ENCODE measurements around the gene SMC1B. TPM values are rescaled to one million over a fixed set of nuclear protein-coding genes. Genes with fewer than 3 reads are reported as not detected.

The SMC1B gene, protein sequence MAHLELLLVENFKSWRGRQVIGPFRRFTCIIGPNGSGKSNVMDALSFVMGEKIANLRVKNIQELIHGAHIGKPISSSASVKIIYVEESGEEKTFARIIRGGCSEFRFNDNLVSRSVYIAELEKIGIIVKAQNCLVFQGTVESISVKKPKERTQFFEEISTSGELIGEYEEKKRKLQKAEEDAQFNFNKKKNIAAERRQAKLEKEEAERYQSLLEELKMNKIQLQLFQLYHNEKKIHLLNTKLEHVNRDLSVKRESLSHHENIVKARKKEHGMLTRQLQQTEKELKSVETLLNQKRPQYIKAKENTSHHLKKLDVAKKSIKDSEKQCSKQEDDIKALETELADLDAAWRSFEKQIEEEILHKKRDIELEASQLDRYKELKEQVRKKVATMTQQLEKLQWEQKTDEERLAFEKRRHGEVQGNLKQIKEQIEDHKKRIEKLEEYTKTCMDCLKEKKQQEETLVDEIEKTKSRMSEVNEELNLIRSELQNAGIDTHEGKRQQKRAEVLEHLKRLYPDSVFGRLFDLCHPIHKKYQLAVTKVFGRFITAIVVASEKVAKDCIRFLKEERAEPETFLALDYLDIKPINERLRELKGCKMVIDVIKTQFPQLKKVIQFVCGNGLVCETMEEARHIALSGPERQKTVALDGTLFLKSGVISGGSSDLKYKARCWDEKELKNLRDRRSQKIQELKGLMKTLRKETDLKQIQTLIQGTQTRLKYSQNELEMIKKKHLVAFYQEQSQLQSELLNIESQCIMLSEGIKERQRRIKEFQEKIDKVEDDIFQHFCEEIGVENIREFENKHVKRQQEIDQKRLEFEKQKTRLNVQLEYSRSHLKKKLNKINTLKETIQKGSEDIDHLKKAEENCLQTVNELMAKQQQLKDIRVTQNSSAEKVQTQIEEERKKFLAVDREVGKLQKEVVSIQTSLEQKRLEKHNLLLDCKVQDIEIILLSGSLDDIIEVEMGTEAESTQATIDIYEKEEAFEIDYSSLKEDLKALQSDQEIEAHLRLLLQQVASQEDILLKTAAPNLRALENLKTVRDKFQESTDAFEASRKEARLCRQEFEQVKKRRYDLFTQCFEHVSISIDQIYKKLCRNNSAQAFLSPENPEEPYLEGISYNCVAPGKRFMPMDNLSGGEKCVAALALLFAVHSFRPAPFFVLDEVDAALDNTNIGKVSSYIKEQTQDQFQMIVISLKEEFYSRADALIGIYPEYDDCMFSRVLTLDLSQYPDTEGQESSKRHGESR
- under 1 TPM; 0.50 to 0.81 TPM for total RNA-seq

DNA sequence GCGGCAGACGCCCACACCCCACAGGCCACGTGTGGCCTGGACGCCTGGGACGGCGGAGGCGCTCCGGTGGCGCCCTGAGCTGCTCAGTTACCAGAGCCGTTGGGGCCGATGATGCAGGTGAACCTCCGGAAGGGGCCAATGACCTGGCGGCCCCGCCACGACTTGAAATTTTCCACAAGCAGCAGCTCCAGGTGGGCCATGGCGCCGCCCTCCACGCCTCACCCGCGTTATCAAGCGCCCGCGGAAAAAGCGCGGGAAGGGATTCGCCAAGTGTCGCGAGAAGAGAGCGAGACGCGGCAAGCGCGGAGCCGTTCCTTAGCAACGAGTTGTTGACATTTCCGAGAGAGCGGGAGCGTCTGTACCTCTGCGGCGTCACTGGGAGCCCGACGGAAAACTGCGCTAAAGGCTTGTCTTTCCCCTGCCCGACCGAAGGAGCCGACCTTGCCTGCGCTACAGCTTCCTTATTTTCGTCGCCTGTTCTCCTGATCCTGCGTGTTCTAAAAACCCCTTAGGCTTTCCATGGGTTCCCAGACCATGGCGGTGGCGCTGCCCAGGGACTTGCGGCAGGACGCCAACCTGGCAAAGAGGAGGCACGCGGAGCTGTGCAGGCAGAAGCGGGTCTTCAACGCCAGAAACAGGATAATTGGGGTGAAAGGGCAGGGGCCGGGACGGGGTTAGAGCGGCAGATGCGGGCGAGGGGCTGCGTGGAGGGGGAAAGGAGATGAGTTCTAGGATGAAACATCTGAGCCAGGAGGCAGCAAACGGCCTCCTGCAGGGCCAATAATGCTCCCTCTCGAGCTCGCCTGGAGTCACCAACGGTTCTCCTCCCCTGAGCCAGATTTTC is at the start of gene SMC1B, which contains the start of gene RIBC2:
TSS of gene SMC1B (minus strand) at position 232 of the 844 bp plus-strand sequence. CDS start at position 200, 32 bp downstream.
TSS of gene RIBC2 (plus strand) at position 326 of the 844 bp plus-strand sequence. CDS start at position 520, 194 bp downstream.
- Mint-ChIP-seq H3K27me3 (no peaks in the 10 kb centered on the region), H3K27ac (peak within 1 kb of the TSS; percentile 62), H3K4me1 (peaks cover 23% of the 10 kb centered on the region), H3K36me3 (ENCODE audit: low read depth) (peaks cover 13% of the 10 kb centered on the region), H3K9me3 (no peaks in the 10 kb centered on the region), H3K4me3 (peak within 1 kb of the TSS; percentile 81)
- POLR2A ChIA-PET: interaction anchor here (0.6 to 1.8 kb wide), 7 partner anchors 9 to 453 kb away, joined by 3 to 10 read pairs (median 4); partner anchors contain the start of gene NUP50
- CTCF ChIA-PET: no interaction called here
- peak; percentile 90 for DNase-seq

GRCh38 chr22:45462034-45462655 is 48.7 kb upstream of the SMC1B start:
- ChIA-PET POLR2A (no interaction called here), CTCF (no interaction called here)

DNA sequence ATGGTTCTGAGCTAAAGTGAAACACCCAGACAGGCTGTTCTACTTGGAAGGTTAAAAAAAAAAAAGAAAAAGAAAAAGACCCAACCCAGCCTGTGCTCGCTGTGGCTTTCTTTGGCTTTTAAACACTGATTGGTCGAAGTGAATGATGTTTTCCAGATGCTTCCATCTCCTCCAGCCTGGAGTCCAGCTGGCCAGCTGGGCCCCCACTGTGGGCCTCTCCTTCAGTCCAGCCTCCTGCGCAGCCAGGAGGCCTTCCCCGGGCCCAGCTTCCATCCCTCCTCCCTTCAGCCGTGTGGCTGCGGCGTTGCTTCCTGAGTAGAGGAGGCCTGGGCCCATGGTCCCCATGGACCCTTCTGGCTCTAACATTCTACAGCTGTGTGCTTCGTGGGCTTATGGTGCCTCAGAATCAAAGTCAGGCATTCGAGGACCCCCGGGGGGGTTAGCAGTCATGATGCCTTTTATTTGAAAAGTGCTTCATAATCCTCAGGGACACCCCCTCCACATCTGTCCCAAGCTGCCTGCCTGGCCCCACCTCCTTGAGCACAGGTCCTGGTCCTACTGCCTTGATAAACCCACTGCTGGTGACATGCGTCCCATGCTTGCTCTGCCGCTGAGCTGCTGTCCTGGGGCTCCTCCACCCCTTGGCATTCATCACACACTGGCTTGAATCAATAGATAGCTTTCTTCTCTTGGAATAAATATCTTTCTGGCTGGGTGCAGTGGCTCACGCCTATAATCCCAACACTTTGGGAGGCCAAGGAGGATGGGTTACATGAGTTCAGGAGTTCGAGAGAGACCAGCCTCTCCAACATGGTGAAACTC is 47.1 kb upstream of the SMC1B start:
- CTCF ChIA-PET: no interaction called here
- H3K36me3 Mint-ChIP-seq (ENCODE audit: low read depth): no peaks in the 10 kb centered on the region

More at GRCh38 chr22:45462034-45462655, 48.7 kb upstream of the SMC1B start:
- Mint-ChIP-seq H3K27me3 (peaks cover 3% of the 10 kb centered on the region), H3K36me3 (ENCODE audit: low read depth) (no peaks in the 10 kb centered on the region), H3K4me3 (no peak overlapping the region), H3K27ac (no peak overlapping the region), H3K4me1 (no peaks in the 10 kb centered on the region), H3K9me3 (no peaks in the 10 kb centered on the region)
- DNase-seq: no peak

DNA sequence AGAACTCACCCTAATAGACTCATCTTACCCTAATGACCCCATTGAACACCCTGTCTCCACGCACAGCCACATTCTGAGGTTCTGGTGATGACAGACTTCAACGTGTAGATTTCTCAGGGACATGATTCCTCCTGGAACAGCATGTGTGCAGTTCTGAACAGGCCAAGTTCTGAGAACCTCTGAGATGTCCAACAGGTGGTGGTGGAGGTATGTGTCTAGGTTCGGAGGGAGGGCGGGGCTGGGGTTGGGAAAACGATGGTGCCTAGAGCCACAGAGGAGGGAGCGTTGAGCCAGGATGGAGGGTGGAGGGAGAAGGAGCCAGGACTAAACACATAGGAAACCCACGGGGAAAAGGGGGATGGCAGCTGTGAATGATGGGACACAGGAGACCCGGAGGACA is 45.8 kb upstream of the SMC1B start:
- Mint-ChIP-seq H3K9me3 (no peaks in the 10 kb centered on the region), H3K27me3 (peaks cover under 1% of the 10 kb centered on the region), H3K4me1 (no peaks in the 10 kb centered on the region), H3K36me3 (ENCODE audit: low read depth) (no peaks in the 10 kb centered on the region), H3K27ac (no peak overlapping the region), H3K4me3 (no peak overlapping the region)
- CTCF ChIA-PET: no interaction called here
- POLR2A ChIA-PET: no interaction called here
- DNase-seq: no peak

More for the DNA sequence above, 47.1 kb upstream of the SMC1B start:
- no peaks in the 10 kb centered on the region for H3K4me1 Mint-ChIP-seq
- no peak for DNase-seq
- H3K4me3 Mint-ChIP-seq: no peak overlapping the region
- no peak overlapping the region for H3K27ac Mint-ChIP-seq
- H3K9me3 Mint-ChIP-seq: no peaks in the 10 kb centered on the region
- H3K27me3 Mint-ChIP-seq: peaks cover 3% of the 10 kb centered on the region
- POLR2A ChIA-PET: no interaction called here

DNA sequence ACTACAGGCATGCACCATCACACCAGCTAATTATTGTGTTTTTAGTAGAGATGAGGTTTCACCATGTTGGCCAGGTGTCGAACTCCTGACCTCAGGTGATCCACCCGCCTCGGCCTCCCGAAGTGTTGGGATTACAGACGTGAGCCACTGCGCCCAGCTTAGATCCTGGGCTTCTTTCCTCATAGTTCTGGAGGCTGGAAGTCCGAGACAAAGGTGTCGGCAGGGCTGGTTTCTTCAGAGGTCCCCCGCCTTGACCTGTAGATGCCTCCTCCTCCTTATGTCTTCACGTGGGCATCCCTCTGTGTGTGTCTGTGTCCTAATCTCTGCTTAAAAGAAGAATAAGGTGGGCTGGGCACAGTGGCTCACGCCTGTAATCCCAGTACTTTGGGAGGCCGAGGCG is 45.1 kb upstream of the SMC1B start:
- no peaks in the 10 kb centered on the region for H3K9me3 Mint-ChIP-seq
- ChIA-PET POLR2A (no interaction called here), CTCF (no interaction called here)
- no peak overlapping the region for H3K4me3 Mint-ChIP-seq
- no peaks in the 10 kb centered on the region for H3K36me3 Mint-ChIP-seq (ENCODE audit: low read depth)
- H3K27me3 Mint-ChIP-seq: no peaks in the 10 kb centered on the region
- DNase-seq: no peak
- H3K27ac Mint-ChIP-seq: no peak overlapping the region
- no peaks in the 10 kb centered on the region for H3K4me1 Mint-ChIP-seq

GRCh38 chr22:45456811-45457210 is 43.4 kb upstream of the SMC1B start:
- no peaks in the 10 kb centered on the region for H3K36me3 Mint-ChIP-seq (ENCODE audit: low read depth)
- POLR2A ChIA-PET: no interaction called here
- H3K9me3 Mint-ChIP-seq: no peaks in the 10 kb centered on the region
- peaks cover 5% of the 10 kb centered on the region for H3K27me3 Mint-ChIP-seq
- CTCF ChIA-PET: no interaction called here
- no peak overlapping the region for H3K4me3 Mint-ChIP-seq
- no peak overlapping the region for H3K27ac Mint-ChIP-seq
- DNase-seq: no peak
- no peaks in the 10 kb centered on the region for H3K4me1 Mint-ChIP-seq

DNA sequence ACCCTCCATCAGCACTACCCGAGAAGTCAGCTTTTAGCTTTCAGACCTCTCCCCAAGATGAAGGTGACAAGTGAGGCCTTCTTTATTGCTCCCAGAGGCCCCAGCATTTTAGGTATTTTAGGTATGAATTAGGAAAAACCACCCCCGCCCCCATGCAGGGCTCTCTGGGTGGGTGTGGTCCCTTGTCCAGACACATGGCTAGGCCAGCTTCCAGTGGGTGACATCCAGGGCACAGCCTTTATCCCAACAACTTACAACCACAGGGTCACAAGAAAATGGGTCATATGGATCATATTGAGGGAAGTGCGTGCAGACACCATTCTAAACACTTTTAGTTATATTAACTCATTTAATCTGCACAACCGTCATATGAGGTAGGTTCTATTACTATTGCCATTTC is 42.2 kb upstream of the SMC1B start:
- H3K27me3 Mint-ChIP-seq: peaks cover 5% of the 10 kb centered on the region
- ChIA-PET CTCF (no interaction called here), POLR2A (interaction anchor here (1.6 kb wide), 1 partner anchor 159 kb away, joined by 3 read pairs; no protein-coding TSS in a partner anchor)
- no peak overlapping the region for H3K27ac Mint-ChIP-seq
- H3K36me3 Mint-ChIP-seq (ENCODE audit: low read depth): no peaks in the 10 kb centered on the region
- no peak overlapping the region for H3K4me3 Mint-ChIP-seq
- no peak for DNase-seq
- H3K4me1 Mint-ChIP-seq: no peaks in the 10 kb centered on the region
- no peaks in the 10 kb centered on the region for H3K9me3 Mint-ChIP-seq

DNA sequence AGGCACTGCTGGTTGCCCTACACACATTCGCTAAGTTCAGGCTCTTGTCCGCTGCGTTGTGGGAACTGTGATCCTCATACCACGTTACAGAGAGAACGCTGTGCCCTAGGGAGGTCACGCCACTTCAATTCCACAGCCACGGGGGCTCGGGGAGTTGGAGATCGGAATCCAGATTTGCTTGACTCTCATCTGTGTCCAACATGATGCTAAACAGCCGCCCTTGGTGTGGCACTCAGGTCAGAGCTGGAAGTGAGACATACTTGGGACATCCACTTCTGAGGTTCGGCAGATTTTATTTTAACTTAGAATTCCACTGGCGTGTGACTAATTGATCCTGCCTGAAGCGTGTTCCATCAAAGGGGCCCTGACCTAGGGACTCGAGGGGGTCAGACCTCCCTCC is 41.8 kb upstream of the SMC1B start:
- Mint-ChIP-seq H3K27me3 (peaks cover 5% of the 10 kb centered on the region), H3K9me3 (no peaks in the 10 kb centered on the region), H3K4me3 (no peak overlapping the region), H3K4me1 (no peaks in the 10 kb centered on the region), H3K36me3 (ENCODE audit: low read depth) (no peaks in the 10 kb centered on the region), H3K27ac (no peak overlapping the region)
- no peak for DNase-seq
- ChIA-PET POLR2A (interaction anchor here (1.6 kb wide), 1 partner anchor 158 kb away, joined by 3 read pairs; no protein-coding TSS in a partner anchor), CTCF (no interaction called here)

DNA sequence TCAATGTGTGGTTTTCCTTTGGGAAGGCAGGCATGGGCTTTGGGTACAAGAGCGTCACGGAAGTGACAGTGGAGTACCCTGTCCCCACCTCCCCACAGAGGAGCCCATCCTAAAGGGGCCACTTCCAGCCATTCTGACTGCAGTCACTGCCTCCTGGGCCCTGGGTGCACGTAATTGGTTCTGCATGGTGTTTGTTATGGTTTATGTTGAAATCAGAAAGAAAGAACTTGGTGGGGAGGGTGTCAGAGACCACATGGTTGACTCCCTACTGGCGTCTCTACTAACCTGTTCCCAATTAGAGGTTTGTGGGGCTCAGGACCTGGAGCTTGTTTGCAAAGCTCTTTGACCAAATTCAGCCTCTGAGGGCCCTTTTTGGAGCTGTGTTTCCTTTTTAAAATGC is 40.9 kb upstream of the SMC1B start:
- CTCF ChIA-PET: no interaction called here
- Mint-ChIP-seq H3K9me3 (no peaks in the 10 kb centered on the region), H3K27me3 (peaks cover 5% of the 10 kb centered on the region), H3K27ac (no peak overlapping the region), H3K4me1 (no peaks in the 10 kb centered on the region), H3K36me3 (ENCODE audit: low read depth) (no peaks in the 10 kb centered on the region), H3K4me3 (no peak overlapping the region)
- no peak for DNase-seq
- POLR2A ChIA-PET: interaction anchor here (1.6 kb wide), 1 partner anchor 158 kb away, joined by 3 read pairs; no protein-coding TSS in a partner anchor

DNA sequence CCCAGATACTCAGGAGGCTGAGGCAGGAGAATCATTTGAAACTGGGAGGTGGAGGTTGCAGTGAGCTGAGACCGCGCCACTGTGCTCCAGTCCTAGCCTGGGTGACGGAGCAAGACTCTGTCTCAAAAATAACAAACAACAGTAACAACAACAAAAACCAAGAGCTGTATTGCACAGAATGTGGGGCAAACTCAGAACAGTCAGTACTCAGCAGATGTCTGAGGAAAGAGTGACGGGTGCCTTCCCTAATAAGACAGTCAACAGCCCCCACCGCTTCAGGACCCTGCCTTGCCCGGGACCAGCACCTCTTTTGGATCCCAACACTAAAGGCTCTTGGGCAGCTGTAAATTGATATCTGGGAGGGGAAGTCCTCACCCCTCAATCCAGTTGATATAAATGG is 40.4 kb upstream of the SMC1B start:
- H3K4me1 Mint-ChIP-seq: no peaks in the 10 kb centered on the region
- H3K36me3 Mint-ChIP-seq (ENCODE audit: low read depth): no peaks in the 10 kb centered on the region
- H3K27me3 Mint-ChIP-seq: peaks cover 5% of the 10 kb centered on the region
- ChIA-PET POLR2A (no interaction called here), CTCF (no interaction called here)
- no peak for DNase-seq
- H3K27ac Mint-ChIP-seq: no peak overlapping the region
- H3K9me3 Mint-ChIP-seq: no peaks in the 10 kb centered on the region
- no peak overlapping the region for H3K4me3 Mint-ChIP-seq

DNA sequence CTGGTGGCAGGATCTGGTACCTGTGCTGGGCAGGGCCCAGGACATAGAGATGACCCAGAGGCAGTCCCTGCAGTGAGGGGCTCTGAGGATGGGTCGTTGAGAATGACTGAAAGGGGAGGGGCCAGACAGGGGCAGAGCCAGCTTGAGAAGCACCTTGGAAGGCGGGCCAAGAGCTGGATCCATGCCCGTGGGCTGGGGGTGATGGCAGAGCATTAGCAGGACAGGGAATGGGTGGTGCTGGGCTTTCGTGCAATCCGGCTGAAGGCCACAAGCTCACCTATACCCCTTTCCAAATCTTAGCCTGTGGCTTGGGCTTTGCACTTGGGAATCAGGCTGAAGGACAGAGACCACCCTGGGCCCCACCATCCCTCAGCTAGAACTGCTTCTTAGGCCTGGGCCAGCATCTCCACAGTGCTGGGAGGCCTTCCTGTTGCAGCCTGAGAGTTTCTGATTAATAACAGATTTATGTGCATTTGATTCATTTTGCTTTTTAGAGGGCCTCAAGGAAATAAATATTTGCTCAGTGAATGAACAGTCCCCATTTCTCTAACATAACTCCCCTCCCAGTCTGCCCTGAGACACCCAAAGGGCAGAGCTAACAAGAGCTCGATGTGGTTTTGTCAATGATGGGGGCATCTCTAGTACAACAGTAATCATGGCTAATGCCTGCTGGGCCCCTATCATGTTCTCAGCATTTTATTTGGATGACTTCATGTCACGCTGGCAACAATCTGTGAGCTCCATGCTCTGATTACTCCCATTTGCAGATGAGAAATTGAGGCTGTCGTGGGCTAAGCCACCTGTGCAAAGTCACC is 39.4 kb upstream of the SMC1B start:
- H3K4me1 Mint-ChIP-seq: no peaks in the 10 kb centered on the region
- ChIA-PET POLR2A (no interaction called here), CTCF (no interaction called here)
- H3K27ac Mint-ChIP-seq: no peak overlapping the region
- H3K9me3 Mint-ChIP-seq: no peaks in the 10 kb centered on the region
- DNase-seq: no peak
- H3K27me3 Mint-ChIP-seq: peaks cover 5% of the 10 kb centered on the region
- H3K36me3 Mint-ChIP-seq (ENCODE audit: low read depth): no peaks in the 10 kb centered on the region
- H3K4me3 Mint-ChIP-seq: no peak overlapping the region
